Osteoblast (primary cell): Measurements from ENCODE around the gene PRTFDC1. TPM values are rescaled to one million over a fixed set of nuclear protein-coding genes. Genes with fewer than 3 reads are reported as not detected.

Experiments used
- DNase-seq: peaks from one replicate; pipeline ENCODE4 v3.0.0; 2011; ENCODE audit warnings: low spot score, mixed read lengths; ENCODE audit not compliant: insufficient read length; ENCODE audit errors: missing footprints
- H2AFZ ChIP-seq: 2 replicates; pipeline ENCODE4 v1.6.0; 2011; ENCODE audit warnings: mild to moderate bottlenecking, low read length
- H3K27ac ChIP-seq: 2 replicates; pipeline ENCODE4 v1.5.1; 2011; ENCODE audit warnings: mild to moderate bottlenecking, low read depth, low read length, moderate library complexity
- H3K27me3 ChIP-seq: 2 replicates; pipeline ENCODE4 v1.6.0; 2012; ENCODE audit warnings: mild to moderate bottlenecking, control low read depth, inconsistent platforms, low read length, moderate library complexity; ENCODE audit not compliant: insufficient read depth
- H3K36me3 ChIP-seq: 2 replicates; pipeline ENCODE4 v1.5.1; 2011; ENCODE audit warnings: mild to moderate bottlenecking, low read length, control low read depth, moderate library complexity; ENCODE audit not compliant: insufficient read depth
- H3K4me1 ChIP-seq: 2 replicates; pipeline ENCODE4 v1.5.1; 2011; ENCODE audit warnings: mild to moderate bottlenecking, low read length, control low read depth, moderate library complexity; ENCODE audit not compliant: insufficient read depth
- H3K4me2 ChIP-seq: 2 replicates; pipeline ENCODE4 v1.6.0; 2011; ENCODE audit warnings: mild to moderate bottlenecking, low read length; ENCODE audit not compliant: insufficient read depth
- H3K4me3 ChIP-seq: fragments of 200-600 bp; sonication (generic); 3 replicates; pipeline ENCODE4 v1.5.1; 2012; ENCODE audit warnings: mild to moderate bottlenecking, low read length, inconsistent platforms; ENCODE audit not compliant: insufficient read depth
- H3K79me2 ChIP-seq: 2 replicates; pipeline ENCODE4 v1.6.0; 2012; ENCODE audit warnings: mild to moderate bottlenecking, low read length, control low read depth, inconsistent platforms; ENCODE audit not compliant: insufficient read depth
- H3K9me3 ChIP-seq: 2 replicates; pipeline ENCODE4 v1.5.1; 2011; ENCODE audit warnings: low read depth, low read length, control low read depth
- H4K20me1 ChIP-seq: 2 replicates; pipeline ENCODE4 v1.6.0; 2012; ENCODE audit warnings: mild to moderate bottlenecking, low read length, control low read depth; ENCODE audit not compliant: insufficient read depth
- total RNA-seq: library from RNA; depleted of rRNA; stranded (reverse); fragments of >200 nt; gene quantifications from 2 replicates; pipeline ENCODE4 v1.2.3, GENCODE V29; 2012
- TF ChIP-seq, protein P1 (sequence below): IDR thresholded peaks from 2 replicates; pipeline ENCODE4 v1.5.1; 2011; ENCODE audit warnings: mild to moderate bottlenecking, low read depth, low read length, moderate library complexity; ENCODE audit errors: extremely low read depth

PRTFDC1 gene
- total RNA-seq, 1 donor = 5.1 TPM

DNA sequence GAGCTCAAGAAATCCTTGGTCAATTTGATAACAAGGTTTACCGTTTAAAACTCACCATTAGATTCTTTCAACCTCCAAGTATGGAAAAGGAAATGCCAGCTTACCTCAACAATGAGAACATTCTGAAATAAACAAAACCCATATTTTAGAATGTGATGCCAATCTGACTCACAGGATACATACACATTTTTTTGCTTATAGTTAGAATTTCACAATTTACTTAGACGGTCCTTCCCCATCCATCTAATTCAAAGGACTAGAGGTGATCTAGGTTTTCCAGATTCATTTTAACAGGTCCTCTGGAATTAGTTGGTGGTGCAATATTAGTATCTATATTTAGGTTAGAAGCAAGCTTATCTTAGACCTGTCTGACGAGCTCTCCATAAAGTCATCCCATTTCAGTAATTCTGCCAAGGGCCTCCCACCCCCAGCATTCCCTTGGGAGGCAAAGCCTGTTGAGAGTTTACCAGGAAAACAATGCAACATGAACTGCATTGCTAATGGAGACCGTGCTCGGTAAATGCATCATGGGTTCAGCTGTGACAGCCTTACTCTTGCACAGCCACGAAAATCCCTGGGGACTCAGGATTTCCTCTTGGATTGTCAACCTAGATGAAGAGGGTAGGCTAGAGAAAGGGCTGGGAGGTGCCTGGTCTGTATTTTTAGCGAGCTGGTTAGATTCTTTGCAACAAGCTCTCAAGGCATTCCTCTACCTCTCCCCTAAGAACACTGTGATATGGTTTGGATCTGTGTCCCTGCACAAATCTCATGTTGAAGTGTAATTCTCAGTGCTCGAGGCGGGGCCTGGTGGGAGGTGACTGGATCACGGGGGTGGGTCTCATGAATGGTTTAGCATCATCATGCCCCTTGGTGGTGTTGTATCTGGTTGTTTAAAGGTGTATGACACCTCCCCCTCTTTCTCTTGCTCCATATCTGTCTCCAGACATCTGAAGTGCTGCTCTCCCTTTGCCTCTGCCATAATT is 93.8 kb downstream of the PRTFDC1 start:
- Histone ChIP-seq H2AFZ (no peak overlapping the region), H3K27me3 (no peaks in the 10 kb centered on the region), H3K4me2 (peak overlapping the region; percentile 32), H4K20me1 (no peaks in the 10 kb centered on the region), H3K27ac (peak overlapping the region; percentile 39), H3K4me1 (peaks cover 14% of the 10 kb centered on the region), H3K9me3 (no peaks in the 10 kb centered on the region), H3K36me3 (no peaks in the 10 kb centered on the region), H3K4me3 (no peak overlapping the region), H3K79me2 (no peaks in the 10 kb centered on the region)
- TF ChIP-seq, protein P1, sequence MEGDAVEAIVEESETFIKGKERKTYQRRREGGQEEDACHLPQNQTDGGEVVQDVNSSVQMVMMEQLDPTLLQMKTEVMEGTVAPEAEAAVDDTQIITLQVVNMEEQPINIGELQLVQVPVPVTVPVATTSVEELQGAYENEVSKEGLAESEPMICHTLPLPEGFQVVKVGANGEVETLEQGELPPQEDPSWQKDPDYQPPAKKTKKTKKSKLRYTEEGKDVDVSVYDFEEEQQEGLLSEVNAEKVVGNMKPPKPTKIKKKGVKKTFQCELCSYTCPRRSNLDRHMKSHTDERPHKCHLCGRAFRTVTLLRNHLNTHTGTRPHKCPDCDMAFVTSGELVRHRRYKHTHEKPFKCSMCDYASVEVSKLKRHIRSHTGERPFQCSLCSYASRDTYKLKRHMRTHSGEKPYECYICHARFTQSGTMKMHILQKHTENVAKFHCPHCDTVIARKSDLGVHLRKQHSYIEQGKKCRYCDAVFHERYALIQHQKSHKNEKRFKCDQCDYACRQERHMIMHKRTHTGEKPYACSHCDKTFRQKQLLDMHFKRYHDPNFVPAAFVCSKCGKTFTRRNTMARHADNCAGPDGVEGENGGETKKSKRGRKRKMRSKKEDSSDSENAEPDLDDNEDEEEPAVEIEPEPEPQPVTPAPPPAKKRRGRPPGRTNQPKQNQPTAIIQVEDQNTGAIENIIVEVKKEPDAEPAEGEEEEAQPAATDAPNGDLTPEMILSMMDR = no peak
- DNase-seq = peak; percentile 46

DNA sequence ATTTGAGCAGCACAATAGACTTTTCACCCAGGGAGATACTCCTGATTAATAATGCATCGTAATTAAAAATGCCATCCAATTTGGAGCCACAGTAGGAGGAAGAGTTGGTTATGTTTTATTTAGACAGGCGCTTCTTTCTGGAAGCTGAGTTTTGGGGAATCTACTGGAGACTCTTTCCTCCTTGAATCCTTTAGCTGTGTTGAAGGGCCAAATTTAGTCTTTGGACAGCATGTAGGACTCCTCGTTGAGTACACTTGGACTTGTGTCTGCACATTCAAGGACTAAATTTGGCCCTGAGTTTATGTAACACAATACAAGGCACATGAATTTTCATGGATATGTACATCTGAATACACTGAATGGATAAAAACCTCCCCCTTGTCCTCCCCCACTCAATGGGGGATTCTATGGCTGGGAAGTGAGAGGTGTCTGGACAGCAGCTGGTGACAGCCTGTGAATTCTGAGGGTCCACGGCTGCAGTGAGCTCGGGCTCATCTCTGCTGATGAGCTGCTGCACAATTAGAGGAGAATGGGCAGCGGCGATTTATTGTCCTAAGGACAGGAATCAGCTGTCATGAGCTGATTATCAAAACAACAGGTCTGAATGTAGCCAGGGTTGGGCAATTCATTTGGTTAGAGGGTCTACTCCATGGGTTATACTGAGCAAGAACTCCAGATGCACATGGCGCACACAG is 95.2 kb downstream of the PRTFDC1 start:
- Histone ChIP-seq H3K9me3 (no peaks in the 10 kb centered on the region), H3K27ac (no peak overlapping the region), H3K4me2 (no peak overlapping the region), H3K79me2 (no peaks in the 10 kb centered on the region), H3K4me1 (peaks cover 14% of the 10 kb centered on the region), H4K20me1 (no peaks in the 10 kb centered on the region), H2AFZ (no peak overlapping the region), H3K36me3 (no peaks in the 10 kb centered on the region), H3K4me3 (no peak overlapping the region), H3K27me3 (no peaks in the 10 kb centered on the region)
- TF ChIP-seq, protein P1 = no peak
- no peak for DNase-seq

DNA sequence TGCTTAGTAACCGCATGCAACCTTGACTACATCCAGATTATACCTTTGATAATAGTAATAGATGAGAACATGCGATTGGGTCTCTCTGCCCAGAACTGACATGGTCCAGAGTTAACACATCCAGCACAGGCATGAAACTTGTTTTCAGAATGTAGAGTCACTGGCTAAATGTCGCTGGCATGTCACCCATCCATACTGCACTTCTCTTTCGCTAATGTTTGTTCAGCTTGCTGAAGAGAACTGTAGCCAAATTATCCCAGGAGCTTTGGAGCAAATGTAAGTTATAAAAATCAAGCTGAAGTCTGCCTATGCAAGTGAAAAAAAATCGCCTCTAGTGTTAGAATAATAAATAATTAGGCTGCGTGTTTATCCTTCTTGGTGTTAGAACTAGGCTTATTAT is 98.2 kb downstream of the PRTFDC1 start:
- H3K4me1 ChIP-seq = peaks cover 14% of the 10 kb centered on the region
- no peak overlapping the region for H3K27ac ChIP-seq
- H3K79me2 ChIP-seq = no peaks in the 10 kb centered on the region
- H4K20me1 ChIP-seq = no peaks in the 10 kb centered on the region
- H3K4me2 ChIP-seq = no peak overlapping the region
- no peaks in the 10 kb centered on the region for H3K9me3 ChIP-seq
- no peak for DNase-seq
- no peaks in the 10 kb centered on the region for H3K36me3 ChIP-seq
- H3K27me3 ChIP-seq = no peaks in the 10 kb centered on the region
- TF ChIP-seq, protein P1 = no peak
- H3K4me3 ChIP-seq = no peak overlapping the region
- H2AFZ ChIP-seq = no peak overlapping the region

DNA sequence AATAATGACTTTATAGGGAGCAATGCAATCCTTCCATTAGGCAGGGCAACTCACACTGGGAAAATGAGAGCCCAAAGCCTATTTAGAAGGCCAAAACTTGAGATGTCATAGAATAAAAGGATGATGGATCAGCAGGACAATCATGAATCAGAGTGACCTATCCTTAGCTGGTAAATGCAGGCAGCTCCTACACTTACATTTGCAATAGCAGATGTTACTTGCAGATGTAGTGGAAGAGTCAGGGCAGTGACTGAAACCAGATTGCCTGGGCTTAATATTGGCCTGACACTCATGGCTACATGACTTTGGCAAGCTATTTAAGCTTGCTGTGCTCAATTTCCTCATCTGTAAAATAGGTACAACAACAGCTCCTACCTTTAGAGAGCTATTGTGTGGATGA is 98.7 kb downstream of the PRTFDC1 start:
- H3K9me3 ChIP-seq = no peaks in the 10 kb centered on the region
- no peak overlapping the region for H3K27ac ChIP-seq
- peaks cover 9% of the 10 kb centered on the region for H3K4me1 ChIP-seq
- no peak for DNase-seq
- no peaks in the 10 kb centered on the region for H4K20me1 ChIP-seq
- no peaks in the 10 kb centered on the region for H3K36me3 ChIP-seq
- H3K27me3 ChIP-seq = no peaks in the 10 kb centered on the region
- no peak overlapping the region for H3K4me3 ChIP-seq
- no peak overlapping the region for H2AFZ ChIP-seq
- TF ChIP-seq, protein P1 = no peak
- H3K4me2 ChIP-seq = no peak overlapping the region
- H3K79me2 ChIP-seq = no peaks in the 10 kb centered on the region
